Activated CD4-positive, alpha-beta T cell treated with anti-CD3 and anti-CD28 coated beads for 36 hours (primary cell): Measurements from ENCODE around the gene RAD51. TPM values are rescaled to one million over a fixed set of nuclear protein-coding genes. Genes with fewer than 3 reads are reported as not detected.

Experiments used
- ATAC-seq: fragments of 200-7000 bp; cut with Tn5 transposase; one replicate; pipeline ENCODE4 v1.10.0; 2021; ENCODE audit warnings: mild to moderate bottlenecking, moderate library complexity
- CTCF ChIA-PET: fragments of 350-600 bp; sonication (Branson Sonifier 250); formaldehyde crosslinking; loops from one replicate; lab custom pipeline; 2021; ENCODE audit warnings: antibody characterized with exemption; lab: Charles Lee
- POLR2A ChIA-PET: fragments of 350-600 bp; sonication (Branson Sonifier 250); formaldehyde crosslinking; loops from one replicate; lab custom pipeline; 2021; ENCODE audit warnings: antibody characterized with exemption, inconsistent platforms; lab: Charles Lee
- DNase-seq: peaks from one replicate; pipeline ENCODE4 v3.0.0-alpha.2; 2020
- H3K27ac Mint-ChIP-seq: one replicate; pipeline ENCODE4 v1.8.0; 2021; ENCODE audit warnings: mixed read lengths
- H3K27me3 Mint-ChIP-seq: one replicate; pipeline ENCODE4 v1.8.0; 2021; ENCODE audit warnings: mixed read lengths
- H3K36me3 Mint-ChIP-seq: one replicate; pipeline ENCODE4 v1.8.0; 2021; ENCODE audit warnings: low read depth, mixed read lengths
- H3K4me1 Mint-ChIP-seq: one replicate; pipeline ENCODE4 v1.8.0; 2021; ENCODE audit warnings: mixed read lengths
- H3K4me3 Mint-ChIP-seq: one replicate; pipeline ENCODE4 v1.8.0; 2021; ENCODE audit warnings: mild to moderate bottlenecking, moderate library complexity, mixed read lengths
- H3K9me3 Mint-ChIP-seq: one replicate; pipeline ENCODE4 v1.8.0; 2021; ENCODE audit warnings: low read depth, mixed read lengths
- intact Hi-C, 2 experiments: fragments of 100-400 bp; cut with DNase I in 1 of 2; cut with micrococcal nuclease in 1 of 2; formaldehyde crosslinking; loops; one replicate each; pipeline versions ENCODE4 v1.14.2 to v1.15.1; 2022 to 2024; cut with DNase I, micrococcal nuclease
- total RNA-seq, 2 experiments: library from RNA; stranded (reverse); gene quantifications; one replicate each; pipeline ENCODE4 v1.2.3, GENCODE V29; 2021

Gene RAD51
- total RNA-seq, 2 experiments from 2014 or later = 73.5 to 75.3 TPM

DNA sequence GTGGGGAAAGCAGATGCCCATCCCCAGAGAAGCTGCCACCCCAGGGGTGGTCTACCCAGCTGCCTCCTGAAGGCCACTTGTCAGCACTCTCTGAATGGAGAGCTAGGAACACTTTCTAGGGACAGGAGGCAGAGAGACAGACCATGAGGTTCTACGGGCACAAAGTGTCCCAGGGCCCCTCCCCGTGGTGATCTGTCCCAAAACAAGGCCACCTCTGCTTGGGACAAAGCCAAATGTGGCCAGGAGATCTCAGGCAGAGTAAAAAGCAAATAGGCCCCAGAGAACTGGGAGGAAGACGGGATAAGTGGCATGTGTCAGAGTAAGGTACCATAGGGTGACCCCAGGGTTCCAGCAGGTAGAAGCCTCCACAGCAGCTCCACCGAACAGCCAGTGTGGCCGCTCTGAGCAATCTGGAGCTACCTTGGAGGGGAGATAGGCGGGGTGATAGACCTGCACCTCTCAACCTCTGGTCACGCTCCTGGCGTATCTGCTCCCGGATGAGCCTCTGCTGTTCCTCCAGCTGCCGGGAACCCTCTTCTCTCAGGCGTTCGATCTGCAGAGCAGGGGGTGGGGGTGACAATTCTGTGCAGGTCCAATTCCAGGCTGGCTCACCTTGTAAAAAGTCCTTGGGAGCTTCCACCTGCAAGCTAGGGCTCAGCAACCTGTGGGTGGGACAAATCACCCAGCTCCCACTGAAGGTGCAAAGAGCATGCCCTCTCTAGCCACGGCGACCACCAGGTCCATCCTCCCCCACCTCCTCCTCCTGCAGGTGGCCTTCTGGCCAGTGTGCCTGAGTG lies 81.0 kb downstream of the RAD51 start:
- no peak for ATAC-seq
- no peak for DNase-seq
- ChIA-PET POLR2A (no interaction called here), CTCF (interaction anchor here (0.5 to 1.2 kb wide), 5 partner anchors 16 to 67 kb away, joined by 3 to 4 read pairs (median 3); no protein-coding TSS in a partner anchor)
- H3K4me1 Mint-ChIP-seq = peaks cover 9% of the 10 kb centered on the region
- intact Hi-C loops = no loop called here
- no peak overlapping the region for H3K4me3 Mint-ChIP-seq
- peaks cover 30% of the 10 kb centered on the region for H3K36me3 Mint-ChIP-seq
- no peaks in the 10 kb centered on the region for H3K9me3 Mint-ChIP-seq
- H3K27ac Mint-ChIP-seq = no peak overlapping the region
- no peaks in the 10 kb centered on the region for H3K27me3 Mint-ChIP-seq

DNA sequence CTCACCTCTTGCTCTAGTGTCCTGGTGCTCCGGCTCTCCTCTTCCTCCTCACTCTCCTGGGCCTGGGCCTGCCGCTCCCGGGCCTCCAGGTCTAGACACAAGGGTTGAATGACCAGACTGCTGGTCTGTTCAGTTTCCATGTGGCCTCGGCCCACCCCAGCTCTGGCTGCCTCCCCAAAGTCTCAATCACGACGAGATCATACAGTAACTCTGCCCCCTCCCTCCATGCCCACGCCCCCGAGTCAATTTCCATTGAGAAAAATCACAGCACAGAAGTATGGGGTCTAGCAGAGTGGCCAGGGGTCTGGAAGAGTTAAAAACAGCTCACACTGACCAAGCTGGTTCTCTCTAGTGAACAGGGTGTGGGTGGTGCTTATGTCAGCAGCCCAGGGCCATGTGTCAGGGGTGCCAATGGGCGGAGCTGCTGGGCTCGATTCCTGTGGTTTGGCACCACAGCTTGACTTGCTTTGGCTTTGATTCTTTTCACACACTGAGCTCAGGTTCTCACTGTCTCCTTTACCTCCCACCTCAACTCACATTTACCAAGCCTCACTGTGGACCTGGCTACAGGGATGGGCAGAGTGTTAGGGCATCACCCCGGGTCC lies 81.7 kb downstream of the RAD51 start:
- Mint-ChIP-seq H3K4me3 (no peak overlapping the region), H3K4me1 (peaks cover 9% of the 10 kb centered on the region), H3K27me3 (no peaks in the 10 kb centered on the region), H3K36me3 (peaks cover 30% of the 10 kb centered on the region), H3K27ac (no peak overlapping the region), H3K9me3 (no peaks in the 10 kb centered on the region)
- intact Hi-C loops = no loop called here
- ATAC-seq (peak; percentile 95), DNase-seq (peak; percentile 72)
- ChIA-PET POLR2A (no interaction called here), CTCF (interaction anchor here (0.6 to 1.2 kb wide), 4 partner anchors 16 to 45 kb away, joined by 3 to 4 read pairs (median 3); no protein-coding TSS in a partner anchor)

Other genes with a start within 250 kb of the RAD51 start
- 1 to 10 TPM; 5.4 to 6.2 TPM for gene CHST14, start 224.2 kb upstream of the RAD51 start, total RNA-seq
- 10 to 100 TPM; 14.2 to 24.5 TPM for gene CCDC32, start 130.1 kb upstream of the RAD51 start, total RNA-seq
- 10 to 100 TPM; 11.0 to 14.0 TPM for gene RPUSD2, start 125.9 kb upstream of the RAD51 start, total RNA-seq
- 10 to 100 TPM; 26.2 to 33.5 TPM for gene KNL1, start 100.9 kb upstream of the RAD51 start, total RNA-seq
- gene RMDN3, start 60.1 kb downstream of the RAD51 start, total RNA-seq = 10 to 100 TPM; 12.3 to 18.8 TPM
- 10 to 100 TPM; 32.8 to 41.1 TPM for gene GCHFR, start 68.9 kb downstream of the RAD51 start, total RNA-seq
- under 1 TPM; 0.58 to 0.80 TPM for gene C15orf62, start 74.8 kb downstream of the RAD51 start, total RNA-seq
- gene ZFYVE19, start 111.9 kb downstream of the RAD51 start, total RNA-seq = 10 to 100 TPM; 27.5 to 33.7 TPM
- gene DNAJC17, start 112.3 kb downstream of the RAD51 start, total RNA-seq = 10 to 100 TPM; 41.5 to 43.6 TPM
- gene PPP1R14D, start 133.5 kb downstream of the RAD51 start, total RNA-seq = not detected
- 1 to 10 TPM; 8.5 to 8.9 TPM for gene SPINT1, start 148.9 kb downstream of the RAD51 start, total RNA-seq
- under 1 TPM; 0.25 to 0.41 TPM for gene RHOV, start 179.1 kb downstream of the RAD51 start, total RNA-seq
- 1 to 10 TPM; 6.2 TPM for gene VPS18, start 199.3 kb downstream of the RAD51 start, total RNA-seq
- under 1 TPM; 0.18 to 0.30 TPM for gene DLL4, start 234.2 kb downstream of the RAD51 start, total RNA-seq